WTC11 (cell line): ENCODE data around the gene SSBP2.

Experiments
- AR ChIP-seq: fragments of 250-450 bp; sonication (Bioruptor Pico); IDR thresholded peaks from 2 replicates; pipeline ENCODE4 v1.9.0; 2021; ENCODE audit warnings: mild to moderate bottlenecking
- ATF2 ChIP-seq: sonication (generic); formaldehyde crosslinking; IDR thresholded peaks from 2 replicates; pipeline ENCODE4 v1.8.1; 2022; ENCODE audit warnings: low read depth, missing genetic modification reagents, borderline replicate concordance
- CBFB ChIP-seq: sonication (generic); formaldehyde crosslinking; IDR thresholded peaks from 2 replicates; pipeline ENCODE4 v1.8.1; 2022; ENCODE audit warnings: mild to moderate bottlenecking, low read depth, missing genetic modification reagents
- CTCF ChIP-seq: fragments of 200-600 bp; IDR thresholded peaks from 2 replicates; pipeline ENCODE4 v1.8.0; 2022; ENCODE audit warnings: antibody characterized with exemption
- ESRRA ChIP-seq: sonication (generic); formaldehyde crosslinking; IDR thresholded peaks from 2 replicates; pipeline ENCODE4 v1.8.1; 2022; ENCODE audit warnings: mild to moderate bottlenecking, missing genetic modification reagents, borderline replicate concordance
- FOXJ3 ChIP-seq: sonication (generic); formaldehyde crosslinking; IDR thresholded peaks from 2 replicates; pipeline ENCODE4 v1.9.0; 2021; ENCODE audit warnings: missing genetic modification reagents, mild to moderate bottlenecking, borderline replicate concordance
- GABPB1 ChIP-seq: sonication (generic); formaldehyde crosslinking; IDR thresholded peaks from 2 replicates; pipeline ENCODE4 v1.8.1; 2023; ENCODE audit warnings: mild to moderate bottlenecking, missing genetic modification reagents
- HMGXB4 ChIP-seq: sonication (generic); formaldehyde crosslinking; IDR thresholded peaks from 2 replicates; pipeline ENCODE4 v1.8.1; 2023; ENCODE audit warnings: mild to moderate bottlenecking, moderate library complexity, missing genetic modification reagents
- NFE2L1 ChIP-seq: sonication (generic); formaldehyde crosslinking; IDR thresholded peaks from 2 replicates; pipeline ENCODE4 v1.8.1; 2023; ENCODE audit warnings: missing genetic modification reagents
- RELA ChIP-seq: sonication (generic); formaldehyde crosslinking; IDR thresholded peaks from 2 replicates; pipeline ENCODE4 v1.8.1; 2022; ENCODE audit warnings: missing genetic modification reagents, mild to moderate bottlenecking, borderline replicate concordance
- SP1 ChIP-seq: sonication (generic); formaldehyde crosslinking; conservative IDR thresholded peaks from 2 replicates; pipeline ENCODE4 v1.8.1; 2022; ENCODE audit warnings: missing genetic modification reagents
- USF2 ChIP-seq: sonication (generic); formaldehyde crosslinking; IDR thresholded peaks from 2 replicates; pipeline ENCODE4 v1.8.1; 2023; ENCODE audit warnings: mild to moderate bottlenecking, missing genetic modification reagents, moderate library complexity
- ZBTB43 ChIP-seq: sonication (generic); formaldehyde crosslinking; IDR thresholded peaks from 2 replicates; pipeline ENCODE4 v1.8.1; 2023; ENCODE audit warnings: mild to moderate bottlenecking, missing genetic modification reagents

- TF ChIP-seq SP1 (CRISPR knock-in tag) (no peak), CTCF (no peak), USF2 (CRISPR knock-in tag) (no peak), FOXJ3 (CRISPR knock-in tag) (no peak), GABPB1 (CRISPR knock-in tag) (no peak), ATF2 (CRISPR knock-in tag) (no peak), HMGXB4 (no peak), CBFB (no peak), NFE2L1 (CRISPR knock-in tag) (no peak), ZBTB43 (CRISPR knock-in tag) (no peak), RELA (no peak), AR (CRISPR knock-in tag) (no peak), ESRRA (no peak)
Measured at GRCh38 chr5:81739291-81739690, 11.6 kb downstream of the SSBP2 start.
